ENCODE measurements around the gene IQCE. TPM values are rescaled to one million over a fixed set of nuclear protein-coding genes. Genes with fewer than 3 reads are reported as not detected.

IQCE gene
- polyA plus RNA-seq, 1 donor: 5.9 TPM

GRCh38 chr7:2617325-2617905 is 58.6 kb downstream of the IQCE start:
- DNase-seq: no peak

- no peak for DNase-seq
Measured at GRCh38 chr7:2619116-2619515, 60.3 kb downstream of the IQCE start.

- DNase-seq: peak; percentile 82
Measured at GRCh38 chr7:2621061-2621828, 62.5 kb downstream of the IQCE start.

GRCh38 chr7:2621948-2622640 is 63.3 kb downstream of the IQCE start:
- peak; percentile 79 for DNase-seq

GRCh38 chr7:2622869-2623697 is 64.3 kb downstream of the IQCE start:
- DNase-seq: no peak

- DNase-seq: no peak
Measured at GRCh38 chr7:2623698-2624014, 64.9 kb downstream of the IQCE start.

- no peak for DNase-seq
Measured at GRCh38 chr7:2624293-2624886, 65.6 kb downstream of the IQCE start.

GRCh38 chr7:2626498-2627117 is 67.8 kb downstream of the IQCE start:
- peak; percentile 91 for DNase-seq

GRCh38 chr7:2627258-2628129 is 68.7 kb downstream of the IQCE start:
- no peak for DNase-seq

GRCh38 chr7:2628130-2628482 is 69.3 kb downstream of the IQCE start:
- DNase-seq: no peak

GRCh38 chr7:2628891-2629290 is 70.1 kb downstream of the IQCE start:
- DNase-seq: no peak

GRCh38 chr7:2629746-2630681 is 71.2 kb downstream of the IQCE start:
- DNase-seq: no peak

GRCh38 chr7:2631946-2632732 is 73.4 kb downstream of the IQCE start, which contains the start of gene TTYH3:
Gene TTYH3, plus strand, starts transcription at chr7:2631986. Its CDS starts 170 bp downstream, at chr7:2632156.
- DNase-seq: no peak

- DNase-seq: peak; percentile 71
Measured at GRCh38 chr7:2632733-2633537, 74.2 kb downstream of the IQCE start.

- no peak for DNase-seq
Measured at GRCh38 chr7:2633538-2634266, 74.9 kb downstream of the IQCE start.

GRCh38 chr7:2634267-2635145 is 75.7 kb downstream of the IQCE start:
- DNase-seq: no peak

All from hindlimb muscle (tissue), 1 donor.